ENCODE results near the gene PAFAH1B1.

Gene PAFAH1B1

GRCh38 chr17:2683912-2684311 lies 90.5 kb downstream of the PAFAH1B1 start:
- H3K36me3 Mint-ChIP-seq (ENCODE audit: low read depth) = peaks cover 43% of the 10 kb centered on the region
- H3K4me3 Mint-ChIP-seq = no peak overlapping the region
- H3K27me3 Mint-ChIP-seq (ENCODE audit: low read depth) = no peaks in the 10 kb centered on the region
- H3K4me1 Mint-ChIP-seq (ENCODE audit: low read depth) = peaks cover 1% of the 10 kb centered on the region
- no peak overlapping the region for H3K27ac Mint-ChIP-seq
- H3K9me3 Mint-ChIP-seq = no peaks in the 10 kb centered on the region

- no peaks in the 10 kb centered on the region for H3K4me1 Mint-ChIP-seq (ENCODE audit: low read depth)
- H3K36me3 Mint-ChIP-seq (ENCODE audit: low read depth) = peaks cover 39% of the 10 kb centered on the region
- no peak overlapping the region for H3K4me3 Mint-ChIP-seq
- H3K27me3 Mint-ChIP-seq (ENCODE audit: low read depth) = no peaks in the 10 kb centered on the region
- no peaks in the 10 kb centered on the region for H3K9me3 Mint-ChIP-seq
- H3K27ac Mint-ChIP-seq = peak overlapping the region; percentile 63
Measured at GRCh38 chr17:2684549-2684948, 91.1 kb downstream of the PAFAH1B1 start.

- no peaks in the 10 kb centered on the region for H3K9me3 Mint-ChIP-seq
- H3K36me3 Mint-ChIP-seq (ENCODE audit: low read depth) = peaks cover 29% of the 10 kb centered on the region
- no peak overlapping the region for H3K4me3 Mint-ChIP-seq
- no peaks in the 10 kb centered on the region for H3K27me3 Mint-ChIP-seq (ENCODE audit: low read depth)
- no peaks in the 10 kb centered on the region for H3K4me1 Mint-ChIP-seq (ENCODE audit: low read depth)
- H3K27ac Mint-ChIP-seq = no peak overlapping the region
Measured at GRCh38 chr17:2685696-2686095, 92.2 kb downstream of the PAFAH1B1 start.

- no peak overlapping the region for H3K4me3 Mint-ChIP-seq
- H3K4me1 Mint-ChIP-seq (ENCODE audit: low read depth) = no peaks in the 10 kb centered on the region
- H3K9me3 Mint-ChIP-seq = no peaks in the 10 kb centered on the region
- no peaks in the 10 kb centered on the region for H3K27me3 Mint-ChIP-seq (ENCODE audit: low read depth)
- H3K27ac Mint-ChIP-seq = no peak overlapping the region
- H3K36me3 Mint-ChIP-seq (ENCODE audit: low read depth) = peaks cover 17% of the 10 kb centered on the region
Measured at GRCh38 chr17:2687074-2687418, 93.6 kb downstream of the PAFAH1B1 start.

GRCh38 chr17:2688351-2689342 lies 95.2 kb downstream of the PAFAH1B1 start:
- no peaks in the 10 kb centered on the region for H3K9me3 Mint-ChIP-seq
- no peaks in the 10 kb centered on the region for H3K4me1 Mint-ChIP-seq (ENCODE audit: low read depth)
- H3K4me3 Mint-ChIP-seq = no peak overlapping the region
- no peaks in the 10 kb centered on the region for H3K27me3 Mint-ChIP-seq (ENCODE audit: low read depth)
- H3K36me3 Mint-ChIP-seq (ENCODE audit: low read depth) = peaks cover 8% of the 10 kb centered on the region
- peak overlapping the region; percentile 68 for H3K27ac Mint-ChIP-seq

GRCh38 chr17:2689411-2690164 lies 96.1 kb downstream of the PAFAH1B1 start:
- Mint-ChIP-seq H3K27me3 (ENCODE audit: low read depth) (no peaks in the 10 kb centered on the region), H3K4me1 (ENCODE audit: low read depth) (no peaks in the 10 kb centered on the region), H3K4me3 (no peak overlapping the region), H3K9me3 (no peaks in the 10 kb centered on the region), H3K36me3 (ENCODE audit: low read depth) (no peaks in the 10 kb centered on the region), H3K27ac (peak overlapping the region; percentile 68)

- H3K9me3 Mint-ChIP-seq = no peaks in the 10 kb centered on the region
- no peaks in the 10 kb centered on the region for H3K4me1 Mint-ChIP-seq (ENCODE audit: low read depth)
- H3K27me3 Mint-ChIP-seq (ENCODE audit: low read depth) = no peaks in the 10 kb centered on the region
- no peak overlapping the region for H3K4me3 Mint-ChIP-seq
- H3K27ac Mint-ChIP-seq = no peak overlapping the region
- no peaks in the 10 kb centered on the region for H3K36me3 Mint-ChIP-seq (ENCODE audit: low read depth)
Measured at GRCh38 chr17:2690165-2691068, 97.0 kb downstream of the PAFAH1B1 start.

- no peak overlapping the region for H3K27ac Mint-ChIP-seq
- H3K9me3 Mint-ChIP-seq = no peaks in the 10 kb centered on the region
- no peak overlapping the region for H3K4me3 Mint-ChIP-seq
- no peaks in the 10 kb centered on the region for H3K4me1 Mint-ChIP-seq (ENCODE audit: low read depth)
- no peaks in the 10 kb centered on the region for H3K27me3 Mint-ChIP-seq (ENCODE audit: low read depth)
- H3K36me3 Mint-ChIP-seq (ENCODE audit: low read depth) = no peaks in the 10 kb centered on the region
Measured at GRCh38 chr17:2691069-2691871, 97.8 kb downstream of the PAFAH1B1 start.

GRCh38 chr17:2691965-2692780 lies 98.7 kb downstream of the PAFAH1B1 start:
- no peaks in the 10 kb centered on the region for H3K36me3 Mint-ChIP-seq (ENCODE audit: low read depth)
- no peaks in the 10 kb centered on the region for H3K9me3 Mint-ChIP-seq
- no peaks in the 10 kb centered on the region for H3K27me3 Mint-ChIP-seq (ENCODE audit: low read depth)
- H3K27ac Mint-ChIP-seq = no peak overlapping the region
- H3K4me1 Mint-ChIP-seq (ENCODE audit: low read depth) = no peaks in the 10 kb centered on the region
- H3K4me3 Mint-ChIP-seq = no peak overlapping the region

GRCh38 chr17:2692781-2693135 lies 99.3 kb downstream of the PAFAH1B1 start:
- Mint-ChIP-seq H3K4me3 (no peak overlapping the region), H3K27me3 (ENCODE audit: low read depth) (no peaks in the 10 kb centered on the region), H3K9me3 (no peaks in the 10 kb centered on the region), H3K36me3 (ENCODE audit: low read depth) (no peaks in the 10 kb centered on the region), H3K4me1 (ENCODE audit: low read depth) (no peaks in the 10 kb centered on the region), H3K27ac (no peak overlapping the region)

GRCh38 chr17:2693561-2694380 lies 100.3 kb downstream of the PAFAH1B1 start:
- Mint-ChIP-seq H3K27ac (no peak overlapping the region), H3K4me1 (ENCODE audit: low read depth) (no peaks in the 10 kb centered on the region), H3K36me3 (ENCODE audit: low read depth) (no peaks in the 10 kb centered on the region), H3K27me3 (ENCODE audit: low read depth) (no peaks in the 10 kb centered on the region), H3K4me3 (no peak overlapping the region), H3K9me3 (no peaks in the 10 kb centered on the region)

- Mint-ChIP-seq H3K9me3 (no peaks in the 10 kb centered on the region), H3K27ac (no peak overlapping the region), H3K4me3 (no peak overlapping the region), H3K36me3 (ENCODE audit: low read depth) (no peaks in the 10 kb centered on the region), H3K4me1 (ENCODE audit: low read depth) (no peaks in the 10 kb centered on the region), H3K27me3 (ENCODE audit: low read depth) (no peaks in the 10 kb centered on the region)
Measured at GRCh38 chr17:2694381-2695242, 101.2 kb downstream of the PAFAH1B1 start.

Data from T-helper 1 cell treated with Interleukin-12 subunit alpha and Interleukin-12 subunit beta and Interleukin-4 antibody, amounts not matched to agents 30 μg/mL and 1 μg/mL, for 36 hours (primary cell).